ENCODE measurements around the gene ATRN. TPM values are rescaled to one million over a fixed set of nuclear protein-coding genes. Genes with fewer than 3 reads are reported as not detected.
A peak's percentile ranks its signal among the peaks of the same experiment; 100 is the strongest.

Gene ATRN
- total RNA-seq, 2 experiments from 2014 or later = 5.1 TPM

DNA sequence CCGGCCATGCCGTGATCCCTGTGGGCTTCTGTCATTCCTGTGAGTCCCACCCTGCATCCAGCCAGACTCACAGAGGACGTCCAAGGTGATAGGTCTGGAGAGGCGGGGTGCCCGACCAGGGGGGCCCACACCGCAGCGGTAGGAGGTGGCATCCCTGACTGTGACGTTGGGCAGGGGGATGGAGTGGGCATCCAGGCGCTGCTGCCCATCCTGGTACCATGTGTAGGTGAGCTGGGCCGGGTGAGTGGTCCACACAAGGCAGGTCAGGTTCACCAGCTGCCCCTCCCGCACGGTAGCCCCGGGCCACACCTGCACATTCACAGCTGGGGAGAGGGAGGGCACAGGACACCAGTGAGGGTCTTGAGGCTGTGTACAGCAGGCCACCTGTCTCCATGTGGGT, 222.6 kb downstream of the ATRN start:
- Mint-ChIP-seq H3K27ac (no peak overlapping the region), H3K9me3 (no peaks in the 10 kb centered on the region), H3K27me3 (ENCODE audit: low read depth) (no peaks in the 10 kb centered on the region), H3K4me3 (no peak overlapping the region), H3K4me1 (ENCODE audit: low read depth) (no peaks in the 10 kb centered on the region), H3K36me3 (ENCODE audit: low read depth) (no peaks in the 10 kb centered on the region)
- intact Hi-C loops (cut with micrococcal nuclease) = no loop called here
- DNase-seq = no peak
- CTCF ChIA-PET = interaction anchor here (0.7 kb wide), 1 partner anchor 18 kb away, joined by 4 read pairs; no protein-coding TSS in a partner anchor

DNA sequence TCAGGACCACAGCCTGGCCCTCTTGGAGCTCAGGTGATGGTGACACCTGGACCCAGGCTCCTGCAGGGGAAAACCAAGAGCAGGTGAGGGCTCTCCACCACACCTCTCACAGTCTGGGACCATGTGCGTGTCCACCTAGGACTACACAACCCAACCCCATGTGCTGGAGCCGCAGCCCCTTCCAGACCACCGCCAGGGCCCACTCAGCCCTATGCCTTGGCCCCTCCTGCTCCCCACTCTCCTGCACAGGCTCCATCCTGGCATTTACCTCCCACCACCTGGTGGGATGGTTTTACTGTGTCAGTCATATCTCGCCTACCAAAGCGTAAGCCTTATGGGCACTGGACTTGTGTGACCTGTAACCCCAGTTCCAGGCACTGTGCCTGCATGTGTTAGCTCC, 224.0 kb downstream of the ATRN start:
- intact Hi-C loops (cut with micrococcal nuclease) = no loop called here
- H3K27ac Mint-ChIP-seq = no peak overlapping the region
- DNase-seq = no peak
- H3K36me3 Mint-ChIP-seq (ENCODE audit: low read depth) = no peaks in the 10 kb centered on the region
- no peaks in the 10 kb centered on the region for H3K9me3 Mint-ChIP-seq
- no peaks in the 10 kb centered on the region for H3K4me1 Mint-ChIP-seq (ENCODE audit: low read depth)
- no peak overlapping the region for H3K4me3 Mint-ChIP-seq
- CTCF ChIA-PET = interaction anchor here (0.6 to 1.0 kb wide), 6 partner anchors 19 to 422 kb away, joined by 3 to 9 read pairs (median 4); no protein-coding TSS in a partner anchor
- no peaks in the 10 kb centered on the region for H3K27me3 Mint-ChIP-seq (ENCODE audit: low read depth)

DNA sequence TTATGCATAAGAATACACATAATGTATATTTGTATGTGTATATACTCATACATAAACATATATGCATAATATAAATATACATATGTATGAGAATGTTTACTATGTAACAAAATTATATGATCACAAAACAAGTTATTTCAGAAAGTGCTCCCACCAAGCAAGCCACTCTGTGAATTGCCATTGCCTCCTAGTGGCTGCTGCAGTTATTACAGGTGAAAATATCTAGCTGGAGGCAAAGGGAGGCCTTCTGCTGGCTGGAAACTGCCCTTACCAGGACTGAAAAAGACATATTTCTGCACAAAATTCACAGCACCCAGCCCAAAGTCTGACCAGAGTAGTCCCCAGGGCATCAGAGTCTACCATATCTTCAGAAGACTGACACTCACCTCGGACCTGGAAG, 225.4 kb downstream of the ATRN start:
- Mint-ChIP-seq H3K27ac (no peak overlapping the region), H3K27me3 (ENCODE audit: low read depth) (no peaks in the 10 kb centered on the region), H3K4me3 (no peak overlapping the region), H3K36me3 (ENCODE audit: low read depth) (no peaks in the 10 kb centered on the region), H3K4me1 (ENCODE audit: low read depth) (no peaks in the 10 kb centered on the region), H3K9me3 (no peaks in the 10 kb centered on the region)
- CTCF ChIA-PET = interaction anchor here (0.6 to 1.7 kb wide), 9 partner anchors 8 to 166 kb away, joined by 3 to 8 read pairs (median 4); no protein-coding TSS in a partner anchor
- peak; percentile 16 for DNase-seq
- intact Hi-C loops (cut with micrococcal nuclease) = no loop called here

DNA sequence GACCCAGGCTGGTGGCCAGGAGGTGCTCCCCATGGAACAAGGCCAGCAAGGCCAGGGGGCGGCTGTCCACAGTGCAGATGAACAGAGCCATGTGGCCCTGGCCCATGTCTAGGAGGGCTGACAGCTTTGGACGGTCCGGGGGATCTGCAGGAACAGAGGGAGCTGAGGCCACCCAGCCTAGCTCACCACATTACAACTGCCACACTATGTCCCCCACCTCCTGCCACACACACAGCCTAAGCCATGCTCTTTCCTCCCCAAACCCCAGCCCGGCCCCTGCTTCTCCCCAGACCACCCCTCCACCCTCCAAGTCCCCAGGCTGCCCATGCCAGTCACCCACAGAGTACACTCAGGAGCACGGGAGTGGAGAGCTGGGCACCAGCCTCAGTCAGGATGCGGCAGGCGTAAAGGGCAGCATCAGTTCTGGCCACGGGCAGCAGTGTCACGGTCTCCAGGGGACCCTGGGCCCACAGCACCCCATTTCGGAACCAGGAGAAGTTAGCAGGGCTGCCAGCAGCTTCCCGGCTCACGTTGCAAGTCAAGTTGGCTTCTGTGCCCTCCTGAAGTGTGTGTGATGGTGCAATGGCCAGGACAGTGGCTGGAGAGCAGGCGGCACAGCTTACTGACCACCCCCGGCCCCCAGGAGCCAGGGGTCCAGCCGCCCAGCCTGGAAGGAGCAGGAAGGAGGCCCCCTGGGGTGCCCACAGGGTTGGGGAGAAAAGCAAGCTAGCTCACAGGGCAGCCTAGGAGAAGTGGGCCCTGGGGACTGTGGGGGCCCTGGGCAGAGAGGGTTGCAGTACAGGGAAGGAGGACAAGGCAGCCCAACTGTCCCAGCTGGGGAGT, 226.1 kb downstream of the ATRN start:
- Mint-ChIP-seq H3K4me3 (no peak overlapping the region), H3K27ac (no peak overlapping the region), H3K36me3 (ENCODE audit: low read depth) (no peaks in the 10 kb centered on the region), H3K9me3 (no peaks in the 10 kb centered on the region), H3K27me3 (ENCODE audit: low read depth) (no peaks in the 10 kb centered on the region), H3K4me1 (ENCODE audit: low read depth) (no peaks in the 10 kb centered on the region)
- CTCF ChIA-PET = interaction anchor here (0.6 to 1.7 kb wide), 9 partner anchors 9 to 167 kb away, joined by 3 to 8 read pairs (median 4); partner anchors contain the start of gene ADAM33
- intact Hi-C loops (cut with micrococcal nuclease) = no loop called here
- no peak for DNase-seq

DNA sequence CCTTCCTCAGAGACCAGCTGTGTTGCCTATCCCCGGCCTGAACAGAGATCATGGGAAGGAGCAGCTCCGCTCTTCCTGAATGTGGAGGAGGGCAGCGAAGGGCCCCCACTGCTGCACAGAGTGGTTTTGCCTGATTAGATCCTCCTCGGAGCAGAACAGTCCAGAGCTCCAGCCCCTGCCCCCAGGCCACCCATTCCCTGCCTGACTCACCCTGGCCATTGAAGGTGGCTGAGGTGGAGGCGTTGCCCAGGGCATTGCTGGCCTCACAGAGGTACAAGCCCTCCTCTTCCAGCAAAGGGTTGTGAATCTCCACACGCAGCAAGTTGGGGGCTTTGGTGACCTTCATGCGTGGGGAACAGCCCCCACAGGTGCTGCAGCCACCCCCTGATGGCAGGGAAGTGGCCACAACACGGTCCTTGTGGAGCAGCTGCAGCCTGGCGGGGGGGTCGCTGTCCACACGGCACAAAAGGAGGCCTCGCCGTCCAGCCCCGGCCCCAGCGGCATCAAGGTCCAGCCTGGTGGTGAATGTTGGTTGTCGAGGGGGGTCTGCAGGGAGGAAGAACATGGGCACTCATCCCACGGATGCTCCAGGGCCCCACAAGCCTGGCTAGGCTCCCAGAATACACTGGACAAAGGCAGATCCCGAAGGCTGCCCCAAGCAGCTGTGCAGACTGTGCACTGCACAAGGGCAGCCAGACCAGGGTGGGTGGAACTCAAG, 226.9 kb downstream of the ATRN start:
- H3K4me3 Mint-ChIP-seq = no peak overlapping the region
- no peaks in the 10 kb centered on the region for H3K4me1 Mint-ChIP-seq (ENCODE audit: low read depth)
- H3K27me3 Mint-ChIP-seq (ENCODE audit: low read depth) = no peaks in the 10 kb centered on the region
- intact Hi-C loops (cut with micrococcal nuclease) = no loop called here
- no peaks in the 10 kb centered on the region for H3K9me3 Mint-ChIP-seq
- DNase-seq = no peak
- no peak overlapping the region for H3K27ac Mint-ChIP-seq
- H3K36me3 Mint-ChIP-seq (ENCODE audit: low read depth) = no peaks in the 10 kb centered on the region
- CTCF ChIA-PET = interaction anchor here (0.7 to 2.1 kb wide), 3 partner anchors 13 to 21 kb away, joined by 3 to 8 read pairs (median 4); partner anchors contain the start of gene ADAM33

DNA sequence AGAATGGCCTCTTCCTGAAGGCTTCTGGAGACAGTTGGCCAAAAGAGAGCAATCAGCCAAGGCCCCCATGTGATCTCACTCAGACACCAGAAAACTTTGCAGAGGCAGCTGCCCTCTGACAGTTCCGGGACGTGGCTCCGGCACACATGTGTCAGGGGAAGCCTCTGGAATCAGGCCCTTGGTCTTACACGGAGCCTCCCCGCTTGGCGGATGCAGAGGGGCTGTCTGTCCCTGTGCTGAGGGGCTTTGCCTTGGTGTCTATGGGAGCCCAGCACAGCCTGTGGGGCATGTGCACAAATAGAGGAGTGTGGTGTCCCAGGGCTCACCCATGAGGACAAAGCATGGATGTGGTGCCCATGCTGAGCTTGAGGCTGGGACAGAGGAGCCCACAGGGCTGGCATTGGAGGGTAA, 227.8 kb downstream of the ATRN start:
- intact Hi-C loops (cut with micrococcal nuclease) = no loop called here
- no peaks in the 10 kb centered on the region for H3K4me1 Mint-ChIP-seq (ENCODE audit: low read depth)
- DNase-seq = no peak
- no peaks in the 10 kb centered on the region for H3K9me3 Mint-ChIP-seq
- no peak overlapping the region for H3K4me3 Mint-ChIP-seq
- CTCF ChIA-PET = interaction anchor here (0.8 to 2.1 kb wide), 2 partner anchors 12 to 21 kb away, joined by 4 to 8 read pairs; no protein-coding TSS in a partner anchor
- H3K27ac Mint-ChIP-seq = no peak overlapping the region
- no peaks in the 10 kb centered on the region for H3K36me3 Mint-ChIP-seq (ENCODE audit: low read depth)
- peaks cover 2% of the 10 kb centered on the region for H3K27me3 Mint-ChIP-seq (ENCODE audit: low read depth)

DNA sequence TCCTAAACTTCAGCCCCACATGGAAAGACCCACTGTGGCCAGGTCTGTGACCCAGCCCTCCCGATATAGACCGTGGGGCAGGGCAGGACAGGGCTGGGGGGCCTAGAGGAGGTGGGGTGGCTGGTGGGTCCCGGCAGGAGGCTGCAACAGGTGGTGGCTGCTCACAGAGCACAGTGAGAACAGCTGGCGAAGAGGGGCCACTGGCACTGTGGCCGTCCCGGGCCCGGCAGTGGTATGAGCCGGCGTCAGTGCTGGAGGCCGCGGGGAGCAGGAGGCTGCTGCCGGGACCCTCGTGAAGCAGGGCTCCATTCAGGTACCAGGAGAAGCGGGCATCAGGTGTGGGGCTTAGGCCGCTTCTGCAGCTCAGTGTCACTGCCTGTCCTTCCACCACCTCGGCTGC, 228.2 kb downstream of the ATRN start:
- DNase-seq = no peak
- intact Hi-C loops (cut with micrococcal nuclease) = no loop called here
- no peak overlapping the region for H3K27ac Mint-ChIP-seq
- CTCF ChIA-PET = interaction anchor here (2.1 kb wide), 1 partner anchor 11 kb away, joined by 8 read pairs; no protein-coding TSS in a partner anchor
- no peak overlapping the region for H3K4me3 Mint-ChIP-seq
- H3K27me3 Mint-ChIP-seq (ENCODE audit: low read depth) = peaks cover 2% of the 10 kb centered on the region
- H3K9me3 Mint-ChIP-seq = no peaks in the 10 kb centered on the region
- H3K4me1 Mint-ChIP-seq (ENCODE audit: low read depth) = no peaks in the 10 kb centered on the region
- H3K36me3 Mint-ChIP-seq (ENCODE audit: low read depth) = no peaks in the 10 kb centered on the region

Other genes starting within 250 kb of the ATRN start
- gene SLC4A11, start 231.8 kb upstream of the ATRN start, total RNA-seq = under 1 TPM; 0.72 to 0.91 TPM
- gene DNAAF9, start 63.3 kb upstream of the ATRN start, total RNA-seq = under 1 TPM; 0.35 to 0.43 TPM
- not detected for gene GFRA4, start 192.4 kb downstream of the ATRN start, total RNA-seq
- gene ADAM33, start 211.0 kb downstream of the ATRN start, total RNA-seq = not detected
- gene SIGLEC1, start 241.6 kb downstream of the ATRN start, total RNA-seq = under 1 TPM in 1 of 2 experiments, not detected in 1; 0.02 TPM